Measurements from ENCODE around the gene SERPINA6.

Gene SERPINA6

DNA sequence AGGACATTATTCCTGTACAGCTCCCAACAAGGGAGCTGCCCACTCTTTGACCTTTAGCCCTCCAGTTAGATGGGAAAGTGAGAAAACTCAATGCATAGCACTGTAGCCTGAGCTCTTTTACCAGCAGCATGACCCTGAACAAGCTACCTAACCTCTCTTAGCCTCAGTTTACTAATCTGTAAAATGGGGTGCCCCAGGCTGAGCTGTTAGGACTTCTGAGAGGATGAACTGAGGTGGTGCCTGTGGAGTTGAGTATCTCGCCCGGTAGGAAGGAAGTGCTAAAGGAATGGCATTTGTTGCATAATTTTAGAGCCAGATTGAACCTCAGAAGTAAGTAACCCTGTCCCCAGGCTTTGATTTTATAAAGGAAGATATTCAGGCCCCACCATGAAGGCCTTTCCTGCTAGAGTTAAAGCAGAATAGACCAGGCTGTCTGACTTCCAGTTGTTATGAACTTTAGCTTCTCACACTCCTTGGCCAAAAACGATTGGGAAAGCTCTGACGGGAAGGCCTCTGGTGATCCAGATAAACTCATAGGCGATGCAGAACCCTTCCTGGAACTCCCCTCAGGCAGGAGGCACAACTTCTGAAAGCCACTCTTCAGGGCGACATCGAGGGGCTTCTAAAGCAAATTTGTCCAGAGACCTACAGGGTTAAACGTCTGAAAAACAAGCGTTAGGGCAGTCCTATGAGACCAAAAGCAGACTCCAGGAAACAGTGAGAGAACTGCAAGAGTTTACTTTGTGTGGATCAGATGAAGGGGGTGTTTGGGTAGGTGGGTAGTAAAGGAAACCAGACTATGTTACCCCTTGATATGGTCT is 27.6 kb downstream of the SERPINA6 start:
- no peak for TF ChIP-seq CTCF (IDR thresholded peaks at IDR 0.05; ENCODE audit: extremely low read depth, missing control alignments)
- no peak for DNase-seq (ENCODE audit: low spot score)

GRCh38 chr14:94293578-94293924 is 29.6 kb downstream of the SERPINA6 start:
- DNase-seq (ENCODE audit: low spot score) = no peak
- no peak for TF ChIP-seq CTCF (IDR thresholded peaks at IDR 0.05; ENCODE audit: extremely low read depth, missing control alignments)

GRCh38 chr14:94292872-94293577 is 30.1 kb downstream of the SERPINA6 start, which contains the start of gene SERPINA10:
TSS of gene SERPINA10 (minus strand) at chr14:94293268. CDS start at chr14:94290593, 2,675 bp downstream.
- no peak for TF ChIP-seq CTCF (IDR thresholded peaks at IDR 0.05; ENCODE audit: extremely low read depth, missing control alignments)
- no peak for DNase-seq (ENCODE audit: low spot score)

DNA sequence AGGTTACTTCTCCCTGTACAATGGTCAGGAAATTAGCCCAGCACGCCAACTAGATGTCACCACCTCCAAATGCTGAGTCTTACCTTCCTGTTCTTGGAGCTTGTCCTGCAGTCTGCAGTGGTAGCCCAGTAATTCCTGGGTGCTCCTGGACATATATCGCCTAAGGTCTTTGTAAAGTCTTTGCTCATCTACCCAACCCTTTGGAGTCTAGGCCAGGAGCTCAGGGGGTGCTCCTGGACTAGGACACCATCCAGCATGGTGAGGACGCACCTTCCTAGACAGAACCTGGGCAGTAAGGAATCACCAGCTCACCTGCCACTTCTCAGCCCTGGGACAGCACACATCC is 30.6 kb downstream of the SERPINA6 start:
- no peak for DNase-seq (ENCODE audit: low spot score)
- TF ChIP-seq CTCF (IDR thresholded peaks at IDR 0.05; ENCODE audit: extremely low read depth, missing control alignments) = no peak

GRCh38 chr14:94291906-94292525 is 31.1 kb downstream of the SERPINA6 start:
- DNase-seq (ENCODE audit: low spot score) = no peak
- TF ChIP-seq CTCF (IDR thresholded peaks at IDR 0.05; ENCODE audit: extremely low read depth, missing control alignments) = no peak

GRCh38 chr14:94291159-94291905 is 31.8 kb downstream of the SERPINA6 start:
- DNase-seq (ENCODE audit: low spot score) = no peak
- TF ChIP-seq CTCF (IDR thresholded peaks at IDR 0.05; ENCODE audit: extremely low read depth, missing control alignments) = no peak

All from GM20000 (cell line).